Effector CD4-positive, alpha-beta T cell (primary cell): ENCODE results near the gene ARHGAP25.

Experiments used
- DNase-seq: peaks from one replicate; pipeline ENCODE4 v3.0.0-alpha.2; 2020

Gene ARHGAP25

GRCh38 chr2:68767031-68767961, 32.7 kb downstream of the ARHGAP25 start:
- DNase-seq: peak; percentile 36

- no peak for DNase-seq
Measured at GRCh38 chr2:68767996-68768395, 33.4 kb downstream of the ARHGAP25 start.

- DNase-seq: no peak
Measured at GRCh38 chr2:68768461-68768860, 33.9 kb downstream of the ARHGAP25 start.

GRCh38 chr2:68768951-68769350, 34.3 kb downstream of the ARHGAP25 start:
- DNase-seq: no peak

GRCh38 chr2:68769586-68770270, 35.1 kb downstream of the ARHGAP25 start:
- DNase-seq: peak; percentile 13

GRCh38 chr2:68770271-68771111, 35.9 kb downstream of the ARHGAP25 start:
- DNase-seq: no peak

GRCh38 chr2:68771211-68771751, 36.7 kb downstream of the ARHGAP25 start:
- DNase-seq: no peak

GRCh38 chr2:68772109-68772508, 37.5 kb downstream of the ARHGAP25 start:
- DNase-seq: no peak

- peak; percentile 38 for DNase-seq
Measured at GRCh38 chr2:68774569-68775271, 40.1 kb downstream of the ARHGAP25 start.

- no peak for DNase-seq
Measured at GRCh38 chr2:68775272-68775842, 40.7 kb downstream of the ARHGAP25 start.

GRCh38 chr2:68776124-68776523, 41.5 kb downstream of the ARHGAP25 start:
- DNase-seq: no peak

GRCh38 chr2:68779595-68779994, 45.0 kb downstream of the ARHGAP25 start:
- no peak for DNase-seq

- no peak for DNase-seq
Measured at GRCh38 chr2:68784188-68784587, 49.6 kb downstream of the ARHGAP25 start.

GRCh38 chr2:68784915-68785314, 50.3 kb downstream of the ARHGAP25 start:
- DNase-seq: no peak

GRCh38 chr2:68787356-68787755, 52.7 kb downstream of the ARHGAP25 start:
- DNase-seq: no peak

- DNase-seq: no peak
Measured at GRCh38 chr2:68789603-68790002, 55.0 kb downstream of the ARHGAP25 start.

- no peak for DNase-seq
Measured at GRCh38 chr2:68790600-68790999, 56.0 kb downstream of the ARHGAP25 start.

- DNase-seq: no peak
Measured at GRCh38 chr2:68791914-68792313, 57.3 kb downstream of the ARHGAP25 start.

- no peak for DNase-seq
Measured at GRCh38 chr2:68792751-68793150, 58.1 kb downstream of the ARHGAP25 start.

GRCh38 chr2:68796295-68796905, 61.8 kb downstream of the ARHGAP25 start:
- DNase-seq: no peak

GRCh38 chr2:68798569-68798968, 64.0 kb downstream of the ARHGAP25 start:
- DNase-seq: no peak
